Uterus (tissue), 2 donors: ENCODE results near the gene SYT9.

Source experiments
- CTCF ChIP-seq, 4 experiments: fragments of 200-600 bp in 2 of 4; fragments of 450-650 bp in 2 of 4; sonication (generic) in 2 of 4; IDR thresholded peaks; one replicate each; pipeline ENCODE4 v1.5.1; 2016 to 2019; ENCODE audit warnings: antibody characterized with exemption in 4 of 4, mild to moderate bottlenecking in 2 of 4, moderate library complexity in 1 of 4
- POLR2A ChIP-seq, 2 donors: fragments of 450-650 bp; IDR thresholded peaks; one replicate each; pipeline ENCODE4 v1.6.1; 2016; ENCODE audit warnings: antibody characterized with exemption in 2 of 2, mild to moderate bottlenecking in 1 of 2, moderate library complexity in 1 of 2

GRCh38 chr11:7376386-7376785 lies 124.7 kb downstream of the SYT9 start:
- TF ChIP-seq POLR2A (IDR thresholded peaks at IDR 0.05) (no peak), CTCF (IDR thresholded peaks at IDR 0.05) (no peak)
